Naive thymus-derived CD4-positive, alpha-beta T cell (primary cell): ENCODE measurements around the gene SMPDL3A. TPM values are rescaled to one million over a fixed set of nuclear protein-coding genes. Genes with fewer than 3 reads are reported as not detected.

ENCODE experiments used
- polyA plus RNA-seq, 2 donors: library from polyadenylated mRNA; unstranded; fragments of 300-500 nt; fragmentation: Illumina TruSeq; gene quantifications; one replicate each; pipeline ENCODE4 v1.2.3, GENCODE V29; 2021
- total RNA-seq, 6 experiments: library from RNA in 5 of 6; stranded (reverse) in 5 of 6; gene quantifications; 1 replicate in 5 of 6; 2 replicates in 1 of 6; pipeline ENCODE4 v1.2.3 and lab custom pipeline; 2021 to 2026

The SMPDL3A gene
- total and polyA plus RNA-seq, 7 experiments from 2014 or later, result 0.24 to 6.3 (median 0.32) TPM; not detected in 2

Other genes starting within 250 kb of the SMPDL3A start
- gene PKIB, start 178.9 kb upstream of the SMPDL3A start, total RNA-seq, result 1 to 10 TPM in 1 of 5 experiments, under 1 TPM in 3, not detected in 1; 0.86 to 1.5 (median 0.91) TPM
- 1 to 10 TPM in 1 of 2 donors, under 1 TPM in 1; 0.92 to 1.2 TPM for gene PKIB, start 178.9 kb upstream of the SMPDL3A start, polyA plus RNA-seq
- gene FABP7, start 9.5 kb upstream of the SMPDL3A start, total RNA-seq, result not detected
- gene FABP7, start 9.5 kb upstream of the SMPDL3A start, polyA plus RNA-seq, result not detected
- gene CLVS2, start 207.0 kb downstream of the SMPDL3A start, total RNA-seq, result not detected
- not detected for gene CLVS2, start 207.0 kb downstream of the SMPDL3A start, polyA plus RNA-seq